Smooth muscle cell (in vitro differentiated cells): ENCODE data around the gene KLK5. TPM values are rescaled to one million over a fixed set of nuclear protein-coding genes. Genes with fewer than 3 reads are reported as not detected.

Experiments
- DNase-seq: peaks from one replicate; lab custom pipeline; 2025; ENCODE audit not compliant: unreplicated experiment; lab: John Stamatoyannopoulos, UW
- H2AFZ ChIP-seq: fragments of 200-600 bp; sonication (generic); 2 replicates; pipeline ENCODE4 v1.6.0; 2016; ENCODE audit warnings: antibody characterized with exemption, low read depth, mild to moderate bottlenecking
- H3F3A ChIP-seq: fragments of 200-600 bp; sonication (generic); 2 replicates; pipeline ENCODE4 v1.6.0; 2017; ENCODE audit warnings: antibody characterized with exemption, low read depth
- H3K27ac ChIP-seq: fragments of 200-600 bp; sonication (generic); 2 replicates; pipeline ENCODE4 v1.5.1; 2016; ENCODE audit warnings: low read depth, mild to moderate bottlenecking
- H3K27me3 ChIP-seq: fragments of 200-600 bp; sonication (generic); 2 replicates; pipeline ENCODE4 v1.6.1; 2016; ENCODE audit warnings: low read depth, mild to moderate bottlenecking
- H3K36me3 ChIP-seq: fragments of 200-600 bp; sonication (generic); 2 replicates; pipeline ENCODE4 v1.5.1; 2016; ENCODE audit warnings: low read depth
- H3K4me1 ChIP-seq: fragments of 200-600 bp; sonication (generic); 2 replicates; pipeline ENCODE4 v1.5.1; 2016; ENCODE audit warnings: low read depth
- H3K4me2 ChIP-seq: fragments of 200-600 bp; sonication (generic); 2 replicates; pipeline ENCODE4 v1.6.0; 2016; ENCODE audit warnings: mild to moderate bottlenecking
- H3K4me3 ChIP-seq: fragments of 200-600 bp; sonication (generic); 2 replicates; pipeline ENCODE4 v1.5.1; 2016; ENCODE audit warnings: mild to moderate bottlenecking
- H3K79me2 ChIP-seq: fragments of 200-600 bp; sonication (generic); 2 replicates; pipeline ENCODE4 v1.6.0; 2016; ENCODE audit warnings: low read depth, mild to moderate bottlenecking
- H3K9ac ChIP-seq: fragments of 200-600 bp; sonication (generic); 2 replicates; pipeline ENCODE4 v1.6.0; 2016; ENCODE audit warnings: low read depth
- H3K9me3 ChIP-seq: fragments of 200-600 bp; sonication (generic); replicated peaks from 2 replicates; pipeline ENCODE4 v1.5.1; 2016; ENCODE audit warnings: low read depth
- H4K20me1 ChIP-seq: fragments of 200-600 bp; sonication (generic); 2 replicates; pipeline ENCODE4 v1.6.0; 2016; ENCODE audit warnings: low read depth
- CTCF ChIP-seq: fragments of 200-600 bp; sonication (generic); IDR thresholded peaks from 2 replicates; pipeline ENCODE4 v1.5.1; 2017; ENCODE audit warnings: borderline replicate concordance, mild to moderate bottlenecking, antibody characterized with exemption; ENCODE audit not compliant: insufficient read depth, poor library complexity, severe bottlenecking
- WGBS: methylation state at CpG from one replicate; pipeline ENCODE4 v1.1.7; 2016; ENCODE audit warnings: low lambda C conversion rate; 5-methylcytosine and 5-hydroxymethylcytosine counted together
- polyA plus RNA-seq: library from polyadenylated mRNA; unstranded; fragments of >200 nt; fragmentation: Nextera tagmentation; extraction: Ambion mirVana; gene quantifications from 2 replicates; pipeline ENCODE4 v1.2.1, GENCODE V29; 2016
- total RNA-seq: library from RNA; depleted of rRNA; stranded (reverse); fragments of >200 nt; gene quantifications from 2 replicates; pipeline ENCODE4 v1.2.3, GENCODE V29; 2014

KLK5 gene
- total and polyA plus RNA-seq, 2 experiments from 2014 or later = 0.38 to 1.2 TPM

- no peak for TF ChIP-seq CTCF
- Histone ChIP-seq H4K20me1 (no peaks in the 10 kb centered on the region), H3F3A (no peaks in the 10 kb centered on the region), H3K27me3 (no peaks in the 10 kb centered on the region), H3K9ac (no peak overlapping the region), H3K4me3 (no peak overlapping the region), H3K79me2 (no peaks in the 10 kb centered on the region), H3K9me3 (no peaks in the 10 kb centered on the region), H3K36me3 (no peaks in the 10 kb centered on the region), H3K4me1 (no peaks in the 10 kb centered on the region), H3K4me2 (no peak overlapping the region), H3K27ac (no peak overlapping the region), H2AFZ (no peak overlapping the region)
- 75% methylated on average over 4 of the region's 4 CpGs for WGBS
- DNase-seq = no peak
Observed at GRCh38 chr19:50944795-50945194, 8.0 kb downstream of the KLK5 start.

GRCh38 chr19:50943074-50943828, 9.6 kb downstream of the KLK5 start:
- Histone ChIP-seq H3K27me3 (no peaks in the 10 kb centered on the region), H3F3A (no peaks in the 10 kb centered on the region), H4K20me1 (no peaks in the 10 kb centered on the region), H3K4me2 (no peak overlapping the region), H3K79me2 (no peaks in the 10 kb centered on the region), H3K27ac (no peak overlapping the region), H3K4me1 (no peaks in the 10 kb centered on the region), H2AFZ (no peak overlapping the region), H3K4me3 (no peak overlapping the region), H3K9ac (no peak overlapping the region), H3K36me3 (no peaks in the 10 kb centered on the region), H3K9me3 (no peaks in the 10 kb centered on the region)
- 92% methylated on average over 10 of the region's 10 CpGs for WGBS
- TF ChIP-seq CTCF = no peak
- DNase-seq = no peak

GRCh38 chr19:50939596-50939995, 13.2 kb downstream of the KLK5 start:
- H3K4me3 ChIP-seq = no peak overlapping the region
- no peak for TF ChIP-seq CTCF
- H3K79me2 ChIP-seq = no peaks in the 10 kb centered on the region
- H3K9me3 ChIP-seq = no peaks in the 10 kb centered on the region
- no peak overlapping the region for H2AFZ ChIP-seq
- no peaks in the 10 kb centered on the region for H3F3A ChIP-seq
- no peaks in the 10 kb centered on the region for H4K20me1 ChIP-seq
- DNase-seq = no peak
- H3K27ac ChIP-seq = no peak overlapping the region
- H3K36me3 ChIP-seq = no peaks in the 10 kb centered on the region
- H3K9ac ChIP-seq = no peak overlapping the region
- no peaks in the 10 kb centered on the region for H3K27me3 ChIP-seq
- no peaks in the 10 kb centered on the region for H3K4me1 ChIP-seq
- no peak overlapping the region for H3K4me2 ChIP-seq
- WGBS = 75% methylated on average over 2 of the region's 2 CpGs

- no peak for TF ChIP-seq CTCF
- Histone ChIP-seq H3F3A (no peaks in the 10 kb centered on the region), H3K4me3 (no peak overlapping the region), H2AFZ (no peak overlapping the region), H3K27ac (no peak overlapping the region), H3K36me3 (no peaks in the 10 kb centered on the region), H4K20me1 (no peaks in the 10 kb centered on the region), H3K27me3 (peaks cover 4% of the 10 kb centered on the region), H3K79me2 (no peaks in the 10 kb centered on the region), H3K4me2 (no peak overlapping the region), H3K9me3 (no peaks in the 10 kb centered on the region), H3K9ac (no peak overlapping the region), H3K4me1 (no peaks in the 10 kb centered on the region)
- no peak for DNase-seq
- WGBS = 70% methylated on average over 8 of the region's 8 CpGs
Observed at GRCh38 chr19:50933640-50934039, 19.2 kb downstream of the KLK5 start.
